IMR-90 (cell line): ENCODE data around the gene TENM3. TPM values are rescaled to one million over a fixed set of nuclear protein-coding genes. Genes with fewer than 3 reads are reported as not detected.

Experiments used
- ATAC-seq: fragments of 200-7000 bp; cut with Tn5 transposase; 2 replicates; pipeline ENCODE4 v1.9.1; 2020; ENCODE audit warnings: low read depth, mild to moderate bottlenecking, moderate library complexity
- BruUV-seq: library from RNA; stranded (reverse); fragments of 400-500 nt; replicated peaks from 2 replicates; lab custom pipeline; 2021; lab: Mats Ljungman, UMichigan
- CTCF ChIA-PET: fragments of 300-600 bp; formaldehyde crosslinking; extraction: SDS; loops from one replicate; lab custom pipeline; 2021; ENCODE audit warnings: antibody characterized with exemption; lab: Yijun Ruan, JAX
- POLR2A ChIA-PET: fragments of 300-600 bp; sonication (Branson Sonifier 250); formaldehyde crosslinking; loops from one replicate; lab custom pipeline; 2022; ENCODE audit warnings: antibody characterized with exemption; ENCODE audit not compliant: unreplicated experiment; lab: Charles Lee
- DNase-seq: peaks from one replicate; pipeline ENCODE4 v3.0.0; 2013
- H2AFZ ChIP-seq: replicated peaks from 2 replicates; pipeline ENCODE3; 2013; ENCODE audit warnings: low read length, mild to moderate bottlenecking; ENCODE audit not compliant: poor library complexity
- H2AK5ac ChIP-seq: 2 replicates; pipeline ENCODE4 v1.6.1; 2013; ENCODE audit warnings: low read depth, low read length, inconsistent platforms
- H2AK9ac ChIP-seq: replicated peaks from 2 replicates; pipeline ENCODE3; 2013; ENCODE audit warnings: mild to moderate bottlenecking, low read depth, low read length, moderate library complexity; ENCODE audit not compliant: poor library complexity
- H2BK120ac ChIP-seq: 2 replicates; pipeline ENCODE4 v1.6.1; 2013; ENCODE audit warnings: low read depth, low read length, inconsistent platforms
- H2BK15ac ChIP-seq: 3 replicates; pipeline ENCODE4 v1.6.1; 2013; ENCODE audit warnings: low read depth, low read length, inconsistent platforms
- H2BK20ac ChIP-seq: 2 replicates; pipeline ENCODE4 v1.6.1; 2013; ENCODE audit warnings: low read depth, mild to moderate bottlenecking, inconsistent platforms, low read length, moderate library complexity
- H2BK5ac ChIP-seq: 2 replicates; pipeline ENCODE4 v1.6.1; 2013; ENCODE audit warnings: mild to moderate bottlenecking, low read depth, low read length, inconsistent platforms; ENCODE audit not compliant: poor library complexity, severe bottlenecking
- H3K14ac ChIP-seq: replicated peaks from 2 replicates; pipeline ENCODE4 v1.6.1; 2013; ENCODE audit warnings: low read depth, low read length, inconsistent platforms
- H3K18ac ChIP-seq: 2 replicates; pipeline ENCODE4 v1.6.1; 2013; ENCODE audit warnings: low read depth, low read length, control low read depth
- H3K23ac ChIP-seq: 2 replicates; pipeline ENCODE4 v1.6.1; 2013; ENCODE audit warnings: low read depth, low read length, inconsistent platforms
- H3K27ac ChIP-seq: 2 replicates; pipeline ENCODE4 v1.5.1; 2013; ENCODE audit warnings: mild to moderate bottlenecking, control low read depth, low read length; ENCODE audit not compliant: insufficient read depth
- H3K27me3 ChIP-seq: 2 replicates; pipeline ENCODE4 v1.6.1; 2013; ENCODE audit warnings: low read length; ENCODE audit not compliant: control insufficient read depth, insufficient read depth
- H3K36me3 ChIP-seq: 2 replicates; pipeline ENCODE4 v1.6.1; 2013; ENCODE audit warnings: low read length, mixed read lengths; ENCODE audit not compliant: control insufficient read depth, insufficient read depth
- H3K4ac ChIP-seq: 2 replicates; pipeline ENCODE4 v1.6.1; 2013; ENCODE audit warnings: low read depth, low read length, inconsistent platforms
- H3K4me1 ChIP-seq: 2 replicates; pipeline ENCODE4 v1.6.1; 2013; ENCODE audit warnings: low read length, mixed read lengths; ENCODE audit not compliant: control insufficient read depth, insufficient read depth
- H3K4me2 ChIP-seq: 2 replicates; pipeline ENCODE4 v1.6.1; 2013; ENCODE audit warnings: low read depth, mild to moderate bottlenecking, control low read depth, low read length, moderate library complexity
- H3K4me3 ChIP-seq: 2 replicates; pipeline ENCODE4 v1.5.1; 2013; ENCODE audit warnings: low read depth, mild to moderate bottlenecking, control low read depth, low read length, moderate library complexity; ENCODE audit not compliant: insufficient read depth
- H3K56ac ChIP-seq: 2 replicates; pipeline ENCODE4 v1.6.1; 2013; ENCODE audit warnings: low read length, inconsistent platforms; ENCODE audit not compliant: insufficient read depth; ENCODE audit errors: extremely low read depth
- H3K79me1 ChIP-seq, 2 experiments: 2 replicates each; pipeline ENCODE4 v1.6.1; 2013; ENCODE audit warnings: low read length in 2 of 2, inconsistent platforms in 1 of 2, low read depth in 1 of 2
- H3K9ac ChIP-seq: 2 replicates; pipeline ENCODE4 v1.6.1; 2013; ENCODE audit warnings: low read depth, low read length, control low read depth
- H3K9me1 ChIP-seq: 2 replicates; pipeline ENCODE4 v1.6.1; 2013; ENCODE audit warnings: low read length, inconsistent platforms; ENCODE audit not compliant: insufficient read depth
- H3K9me3 ChIP-seq: 2 replicates; pipeline ENCODE4 v1.6.1; 2013; ENCODE audit warnings: low read length; ENCODE audit not compliant: control insufficient read depth, insufficient read depth
- H4K20me1 ChIP-seq: 2 replicates; pipeline ENCODE4 v1.6.1; 2013; ENCODE audit warnings: low read length, inconsistent platforms; ENCODE audit not compliant: insufficient read depth
- H4K5ac ChIP-seq: 2 replicates; pipeline ENCODE4 v1.6.1; 2013; ENCODE audit warnings: mild to moderate bottlenecking, low read depth, low read length, control low read depth
- H4K8ac ChIP-seq, 2 experiments: 2 replicates each; pipeline ENCODE4 v1.6.1; 2013; ENCODE audit warnings: low read depth in 2 of 2, low read length in 2 of 2, control low read depth in 1 of 2, inconsistent platforms in 1 of 2
- H4K91ac ChIP-seq: 2 replicates; pipeline ENCODE4 v1.6.1; 2013; ENCODE audit warnings: low read depth, low read length, inconsistent platforms; ENCODE audit not compliant: insufficient read depth
- CHD1 ChIP-seq: IDR thresholded peaks from 2 replicates; pipeline ENCODE4 v1.6.1; 2012; ENCODE audit warnings: low read depth, low read length, improper control_type of control experiment
- RFX5 ChIP-seq: IDR thresholded peaks from 2 replicates; pipeline ENCODE4 v1.8.0; 2012; ENCODE audit warnings: low read depth, mild to moderate bottlenecking, low read length, moderate library complexity
- SMC3 ChIP-seq: fragments of 150-350 bp; IDR thresholded peaks from 2 replicates; pipeline ENCODE4 v1.6.1; 2016; ENCODE audit warnings: low read depth, mild to moderate bottlenecking, antibody characterized with exemption, low read length, moderate library complexity
- USF2 ChIP-seq: fragments of 150-350 bp; IDR thresholded peaks from 2 replicates; pipeline ENCODE4 v1.6.1; 2017; ENCODE audit warnings: mild to moderate bottlenecking, antibody characterized with exemption, low read length, low read depth
- WGBS, 2 experiments: methylation state at CpG; one replicate each; pipeline versions ENCODE4 v1.1.5 to v1.1.7; 2013; ENCODE audit warnings: missing lambda C conversion rate in 2 of 2; ENCODE audit not compliant: insufficient read length in 1 of 2; ENCODE audit errors: extremely low coverage in 2 of 2; 5-methylcytosine and 5-hydroxymethylcytosine counted together
- dilution Hi-C: fragments of 300-500 bp; cut with HindIII; formaldehyde crosslinking; loops from one replicate; pipeline ENCODE4 v1.14.3; 2018; ENCODE audit warnings: low sequenced_read_pairs; ENCODE audit not compliant: unreplicated experiment
- in situ Hi-C: fragments of 300-500 bp; cut with MboI; formaldehyde crosslinking; loops from 3 replicates; pipeline ENCODE4 v1.14.3; 2019; ENCODE audit warnings: low sequenced_read_pairs, inconsistent platforms, mixed read lengths
- intact Hi-C: fragments of 100-400 bp; cut with micrococcal nuclease; formaldehyde crosslinking; loops from 2 replicates; pipeline ENCODE4 v1.10.0; 2022
- polyA plus RNA-seq, 3 experiments: library from polyadenylated mRNA; depleted of rRNA; stranded (reverse); fragments of >200 nt; gene quantifications; 2 replicates each; pipeline ENCODE4 v1.2.3, GENCODE V29; 2012; ENCODE audit warnings: low replicate concordance in 1 of 3
- total RNA-seq: library from RNA; depleted of rRNA; stranded (reverse); fragments of >200 nt; gene quantifications from 2 replicates; pipeline ENCODE4 v1.2.3, GENCODE V29; 2012
- TF ChIP-seq, protein P1 (sequence below): fragments of 150-350 bp; IDR thresholded peaks from 2 replicates; pipeline ENCODE4 v1.6.1; 2016; ENCODE audit warnings: low read depth, mild to moderate bottlenecking, low read length, moderate library complexity, borderline replicate concordance

TENM3 gene
- total and polyA plus RNA-seq, 2 of the 4 experiments (the other 2 are of a cell fraction): 29.9 to 173 TPM

DNA sequence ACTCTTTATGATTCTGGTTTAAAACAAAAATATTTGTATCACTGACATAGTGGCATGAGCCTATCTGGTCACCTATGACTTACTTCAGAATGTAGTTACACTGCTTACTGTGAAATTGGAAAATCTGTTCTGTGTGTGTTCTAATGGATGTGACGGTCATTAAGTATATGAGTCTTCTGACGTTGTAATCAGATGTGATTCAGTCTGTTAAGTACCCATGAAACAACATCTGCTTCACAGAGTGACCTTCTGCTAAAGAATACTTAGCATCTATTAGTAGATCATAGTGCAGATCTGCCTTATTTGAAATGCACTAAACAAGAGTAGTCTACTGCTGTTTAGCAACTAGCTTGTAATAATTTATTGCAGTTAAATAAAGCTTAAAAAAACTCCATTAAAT is 356.9 kb downstream of the TENM3 start:
- dilution Hi-C loops (no loop called here), intact Hi-C loops (no loop called here), in situ Hi-C loops (no loop called here)
- no peak overlapping the region for H3K4ac ChIP-seq
- H2AK9ac ChIP-seq: no peak overlapping the region
- no peak overlapping the region for H4K5ac ChIP-seq
- H3K4me1 ChIP-seq: no peaks in the 10 kb centered on the region; the same call in 1 of the 2 replicates
- H3K14ac ChIP-seq: no peak overlapping the region
- no peak overlapping the region for H3K9ac ChIP-seq
- H2AK5ac ChIP-seq: no peak overlapping the region
- peak overlapping the region; percentile 30; the same call in 1 of the 2 replicates for H2BK20ac ChIP-seq
- DNase-seq: peak; percentile 64
- ChIA-PET CTCF (interaction anchor here (0.6 kb wide), 1 partner anchor 425 kb away, joined by 5 read pairs; no protein-coding TSS in a partner anchor), POLR2A (no interaction called here)
- no peak for ATAC-seq
- no peak overlapping the region for H2BK5ac ChIP-seq
- H3K56ac ChIP-seq: no peak overlapping the region
- no peaks in the 10 kb centered on the region for H4K20me1 ChIP-seq
- H3K9me3 ChIP-seq: no peaks in the 10 kb centered on the region
- no CpG with 5 or more reads among the region's 2 CpGs for WGBS, 2 experiments
- no peaks in the 10 kb centered on the region for H3K9me1 ChIP-seq
- TF ChIP-seq CHD1 (no peak), RFX5 (no peak), SMC3 (no peak), USF2 (no peak)
- TF ChIP-seq, protein P1, sequence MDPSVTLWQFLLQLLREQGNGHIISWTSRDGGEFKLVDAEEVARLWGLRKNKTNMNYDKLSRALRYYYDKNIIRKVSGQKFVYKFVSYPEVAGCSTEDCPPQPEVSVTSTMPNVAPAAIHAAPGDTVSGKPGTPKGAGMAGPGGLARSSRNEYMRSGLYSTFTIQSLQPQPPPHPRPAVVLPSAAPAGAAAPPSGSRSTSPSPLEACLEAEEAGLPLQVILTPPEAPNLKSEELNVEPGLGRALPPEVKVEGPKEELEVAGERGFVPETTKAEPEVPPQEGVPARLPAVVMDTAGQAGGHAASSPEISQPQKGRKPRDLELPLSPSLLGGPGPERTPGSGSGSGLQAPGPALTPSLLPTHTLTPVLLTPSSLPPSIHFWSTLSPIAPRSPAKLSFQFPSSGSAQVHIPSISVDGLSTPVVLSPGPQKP: no peak
- H4K91ac ChIP-seq: no peak overlapping the region
- H3K36me3 ChIP-seq: no peaks in the 10 kb centered on the region
- H4K8ac ChIP-seq: no peak overlapping the region
- no peak overlapping the region for H3K23ac ChIP-seq
- no peaks in the 10 kb centered on the region for H3K27me3 ChIP-seq
- H2BK15ac ChIP-seq: no peak overlapping the region
- no TSS peak for BruUV-seq
- no peak overlapping the region for H3K4me2 ChIP-seq
- H3K18ac ChIP-seq: no peak overlapping the region
- H3K4me3 ChIP-seq: no peak overlapping the region
- H2BK120ac ChIP-seq: no peak overlapping the region
- H3K27ac ChIP-seq: no peak overlapping the region
- H2AFZ ChIP-seq: no peak overlapping the region
- no peaks in the 10 kb centered on the region for H3K79me1 ChIP-seq
